HG03432 (cell line): ENCODE measurements around the gene CYSLTR2.
A peak's percentile ranks its signal among the peaks of the same experiment; 100 is the strongest.

Source experiments
- ATAC-seq: cut with Tn5 transposase; IDR thresholded peaks from one replicate; pipeline ENCODE4 v1.9.1; 2021; ENCODE audit warnings: mild to moderate bottlenecking, moderate library complexity; ENCODE audit not compliant: unreplicated experiment

CYSLTR2 gene, protein sequence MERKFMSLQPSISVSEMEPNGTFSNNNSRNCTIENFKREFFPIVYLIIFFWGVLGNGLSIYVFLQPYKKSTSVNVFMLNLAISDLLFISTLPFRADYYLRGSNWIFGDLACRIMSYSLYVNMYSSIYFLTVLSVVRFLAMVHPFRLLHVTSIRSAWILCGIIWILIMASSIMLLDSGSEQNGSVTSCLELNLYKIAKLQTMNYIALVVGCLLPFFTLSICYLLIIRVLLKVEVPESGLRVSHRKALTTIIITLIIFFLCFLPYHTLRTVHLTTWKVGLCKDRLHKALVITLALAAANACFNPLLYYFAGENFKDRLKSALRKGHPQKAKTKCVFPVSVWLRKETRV

DNA sequence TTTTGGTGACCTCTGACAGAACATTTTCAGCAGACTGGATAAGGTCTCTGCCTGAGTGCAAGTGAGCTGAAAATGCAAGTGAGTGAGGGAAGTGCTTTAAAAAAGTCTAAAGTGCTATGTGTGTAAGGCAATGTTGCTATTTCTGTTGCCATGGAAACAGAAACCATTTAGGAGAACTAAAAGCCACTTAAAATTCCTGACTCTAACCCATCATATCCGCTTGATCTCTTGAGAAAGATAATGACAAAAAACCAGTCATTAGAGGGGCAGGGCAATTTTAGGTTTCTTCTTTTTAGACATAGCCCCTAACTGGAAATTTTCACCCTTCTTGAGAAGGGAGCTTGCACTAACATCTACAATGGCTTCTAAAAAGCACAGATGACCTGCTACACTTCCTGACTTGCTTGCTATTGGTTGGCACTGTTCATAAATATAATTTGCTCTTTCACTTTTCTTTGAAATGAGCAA, at the start of gene CYSLTR2:
CYSLTR2 (plus strand) TSS at position 458 of the 468 bp plus-strand sequence. CDS start 52,889 bp downstream, outside the sequence.
- ATAC-seq, result peak; percentile 78

DNA sequence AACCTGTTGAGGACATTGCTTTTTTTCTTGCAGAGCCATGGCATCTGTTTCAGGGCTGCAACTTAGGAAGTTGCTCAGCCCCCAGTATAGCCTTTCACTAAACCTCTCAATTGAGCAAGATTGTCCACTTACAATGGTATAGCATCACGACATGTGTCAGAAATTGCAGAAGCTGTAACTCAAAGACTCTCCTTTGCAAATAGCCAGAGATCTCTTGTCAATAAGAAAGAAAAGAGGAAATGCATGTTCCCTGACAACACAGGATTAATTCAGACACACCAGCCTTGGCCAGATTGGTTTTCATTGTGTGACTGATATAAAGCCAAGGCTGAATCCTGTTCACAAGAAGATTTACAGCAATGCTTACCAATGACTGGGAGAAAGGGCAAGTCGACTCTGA, 38.7 kb upstream of the CYSLTR2 start:
- ATAC-seq, result no peak

DNA sequence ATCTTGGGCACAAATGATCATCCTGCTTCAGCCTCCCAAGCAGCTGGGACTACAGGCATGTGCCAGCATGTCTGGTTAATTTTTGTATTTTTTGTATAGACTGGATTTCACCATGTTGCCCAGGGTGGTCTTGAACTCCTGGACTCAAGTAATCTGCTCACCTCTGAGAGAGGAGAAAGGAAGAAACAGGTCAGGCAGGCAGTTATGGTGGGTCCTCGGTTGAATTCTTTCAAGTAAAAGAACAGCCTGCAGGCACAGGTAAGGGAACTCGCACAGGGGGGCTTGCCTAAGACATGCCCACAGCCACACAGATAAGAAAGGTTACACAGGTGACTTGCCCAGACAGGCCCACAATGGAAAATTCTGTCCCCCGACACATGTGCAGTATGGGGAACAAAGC, 34.8 kb upstream of the CYSLTR2 start:
- no peak for ATAC-seq

DNA sequence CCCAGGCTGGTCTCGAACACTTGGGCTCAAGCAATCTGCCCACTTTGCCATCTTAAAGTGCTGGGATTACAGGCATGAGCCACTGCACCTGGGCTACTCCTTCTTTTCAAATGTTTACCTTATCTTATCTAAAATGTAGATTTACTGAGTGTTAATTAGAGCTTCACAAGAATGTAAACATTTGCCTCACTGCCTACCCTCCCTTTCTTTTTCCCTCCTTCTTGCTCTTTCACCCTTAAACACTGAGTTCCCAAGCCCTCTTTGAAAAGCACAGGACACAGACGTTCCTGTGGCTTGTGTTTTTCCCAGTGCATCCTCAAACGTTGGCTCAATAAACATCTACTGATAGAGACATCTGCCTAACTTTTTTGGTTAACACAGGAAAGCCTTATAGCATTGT, 32.7 kb upstream of the CYSLTR2 start:
- ATAC-seq, result no peak

DNA sequence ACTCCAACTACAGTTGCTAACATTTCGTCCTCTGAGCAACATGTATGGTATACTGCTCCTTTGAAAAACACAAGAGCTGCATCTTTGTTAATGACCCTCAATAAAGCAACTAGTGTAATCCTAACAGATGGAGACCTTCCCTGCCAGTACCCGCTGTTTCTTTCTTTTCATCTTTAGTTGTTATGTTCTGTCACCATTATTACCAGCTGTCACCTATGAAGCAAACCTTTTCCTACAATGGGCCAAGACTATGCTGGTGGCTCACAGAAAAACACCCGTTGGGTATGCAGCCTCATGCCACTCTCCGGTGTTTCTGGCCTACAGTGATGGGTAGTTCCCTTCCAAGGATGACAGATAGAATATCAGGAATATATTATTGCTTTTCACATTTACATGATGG, 29.7 kb upstream of the CYSLTR2 start:
- ATAC-seq, result no peak

DNA sequence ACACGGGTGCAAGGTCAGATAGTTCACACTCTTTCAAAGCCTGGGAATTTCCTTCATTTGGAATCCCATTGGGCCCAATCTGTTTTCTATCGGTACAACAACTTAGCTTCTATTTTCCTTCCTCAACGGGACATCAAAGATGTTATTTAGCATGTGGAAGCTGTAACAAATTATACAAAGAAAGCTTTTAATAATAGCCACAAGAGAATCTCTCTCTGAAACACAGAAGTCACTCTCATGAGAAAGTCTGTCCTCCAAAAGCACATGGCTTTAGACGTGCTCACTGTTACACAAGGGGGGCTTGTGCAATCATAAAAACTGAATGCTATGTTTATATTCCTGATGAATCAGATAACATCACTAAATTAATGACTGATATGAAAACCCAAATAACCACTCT, 28.9 kb upstream of the CYSLTR2 start:
- ATAC-seq, result no peak

DNA sequence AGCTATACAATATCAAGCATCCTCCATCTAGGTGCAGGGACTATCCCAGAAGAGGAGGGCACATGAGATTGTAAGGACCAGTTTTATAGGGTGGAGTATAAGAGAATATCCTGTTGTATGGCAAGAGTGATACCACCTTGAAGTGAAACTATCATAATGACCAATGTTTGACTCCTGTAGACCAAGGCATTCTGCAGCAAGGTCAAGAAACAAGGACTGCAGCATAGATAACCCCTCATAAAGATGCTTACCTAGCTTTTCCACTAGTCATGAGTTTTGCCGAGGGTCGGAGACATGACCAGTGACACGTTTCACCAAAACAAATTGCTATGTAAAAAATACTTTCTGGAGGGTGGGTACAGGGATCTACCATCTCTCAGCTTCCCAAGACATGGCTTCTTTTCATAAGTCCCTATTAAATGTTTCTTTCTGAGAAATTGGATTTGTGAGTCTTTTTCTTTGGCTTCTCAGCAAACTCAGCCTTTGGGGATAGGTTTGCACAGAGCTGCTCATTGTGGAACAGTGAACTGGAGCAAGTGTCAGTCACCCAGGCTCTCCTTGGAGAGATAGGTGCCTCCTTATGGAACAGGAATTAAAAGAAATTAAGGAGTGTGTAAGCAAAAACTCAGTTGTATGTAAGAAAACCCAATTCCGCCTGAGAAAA, 28.2 kb upstream of the CYSLTR2 start:
- no peak for ATAC-seq

DNA sequence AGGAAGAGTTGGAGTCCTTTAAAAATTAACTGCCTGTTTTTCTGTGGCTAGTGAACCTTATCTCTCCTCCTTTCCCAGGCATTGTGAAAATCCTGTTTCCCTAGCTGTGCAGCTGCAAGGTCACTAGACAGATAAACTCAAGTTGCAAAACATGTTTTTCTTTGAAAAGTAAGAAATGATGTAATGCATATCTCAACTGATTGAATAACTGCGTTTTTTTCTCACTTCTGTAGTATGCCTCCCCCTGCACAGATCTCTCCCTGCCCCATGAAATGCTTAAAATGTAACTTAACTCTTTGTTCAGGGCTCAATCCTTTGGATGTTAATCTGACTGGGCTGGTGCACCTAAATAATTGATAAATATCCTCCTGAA, 27.7 kb upstream of the CYSLTR2 start:
- ATAC-seq, result no peak

DNA sequence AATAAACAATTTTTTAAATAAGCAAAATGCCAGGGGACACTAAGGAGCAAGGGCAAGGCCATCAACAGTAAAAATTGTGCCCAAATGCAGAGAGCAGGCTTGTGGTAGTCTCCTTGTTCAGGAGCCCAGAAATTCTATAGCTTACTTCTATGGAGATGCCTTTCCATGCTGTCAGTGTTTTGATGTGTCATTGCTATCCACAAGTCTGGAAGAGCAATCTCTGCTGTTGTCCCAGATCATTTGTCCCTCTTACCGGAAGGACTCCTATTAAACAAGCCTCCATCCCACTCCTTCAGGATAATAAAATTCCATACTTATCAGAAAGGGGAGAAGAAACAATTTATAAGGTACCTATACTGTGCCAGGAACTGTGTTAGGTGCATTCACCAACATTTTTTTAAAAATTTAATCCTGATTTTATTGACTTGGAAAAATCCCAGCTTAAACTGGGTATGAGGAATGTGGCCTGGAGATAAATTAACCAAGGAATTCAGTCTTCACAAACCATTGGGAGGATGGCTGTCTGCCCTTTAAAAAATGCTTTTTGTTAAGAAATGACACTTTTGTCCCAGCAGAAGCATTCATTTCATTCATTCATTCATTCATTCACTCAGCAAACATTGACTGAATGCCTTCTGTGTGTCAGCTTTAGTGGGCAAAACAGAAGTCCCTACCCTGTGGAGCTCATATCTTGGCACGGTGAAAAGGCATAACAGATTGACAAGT, 26.8 kb upstream of the CYSLTR2 start:
- no peak for ATAC-seq

DNA sequence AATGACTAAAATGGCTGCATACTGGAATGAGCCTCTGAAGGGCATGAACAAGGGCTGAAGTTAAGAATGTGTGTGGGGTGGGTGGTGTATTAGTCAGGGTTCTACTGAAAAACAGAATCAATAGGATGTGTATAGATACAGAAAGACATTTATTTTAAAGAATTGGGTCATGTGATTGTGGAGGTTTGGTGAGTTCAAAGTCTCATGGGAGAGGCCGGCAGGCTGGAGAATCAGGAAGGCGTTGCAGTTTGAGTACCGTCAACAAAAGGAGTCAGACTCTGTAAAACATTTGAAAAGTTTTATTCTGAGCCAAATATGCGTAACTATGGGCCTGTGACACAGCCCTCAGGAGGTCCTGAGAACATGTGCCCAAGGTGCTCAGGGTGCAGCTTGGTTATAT, 24.5 kb upstream of the CYSLTR2 start:
- no peak for ATAC-seq

DNA sequence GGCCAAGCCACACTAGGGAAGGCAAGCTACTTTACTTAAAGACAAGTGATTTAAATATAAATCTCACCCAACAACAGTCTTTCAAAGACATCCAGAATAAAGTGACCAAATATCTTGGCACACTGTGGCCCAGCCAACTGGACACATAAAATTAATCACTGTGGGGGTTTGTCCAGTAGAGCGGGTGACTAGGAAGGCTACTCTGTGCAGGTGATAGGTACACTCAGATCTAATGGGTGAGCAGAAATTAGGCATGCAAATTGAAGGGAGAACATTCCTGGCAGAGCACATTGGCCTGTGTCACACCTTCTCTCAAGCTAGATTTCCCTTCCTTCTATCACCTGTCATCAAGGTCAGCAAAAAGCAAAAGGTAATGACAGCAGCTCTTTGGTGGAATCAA, 23.4 kb upstream of the CYSLTR2 start:
- no peak for ATAC-seq

DNA sequence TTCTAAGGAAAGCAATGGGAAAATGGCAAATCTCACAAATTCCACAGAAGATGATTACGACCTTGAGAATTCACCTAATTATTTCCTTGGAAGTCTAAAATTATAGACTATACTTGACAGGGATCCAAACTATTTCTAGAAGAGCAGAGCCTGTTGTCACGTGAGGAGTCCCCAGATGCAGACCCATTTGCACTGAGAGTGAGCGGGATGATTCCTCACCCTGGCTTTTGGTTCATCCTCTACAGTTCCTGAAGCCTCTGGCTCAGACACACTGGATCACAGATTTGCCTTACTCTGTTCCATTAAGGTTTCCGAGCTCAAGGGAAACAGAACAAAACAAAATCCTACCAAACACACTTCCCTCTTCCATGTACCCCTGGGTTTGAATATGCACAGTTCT, 23.0 kb upstream of the CYSLTR2 start:
- no peak for ATAC-seq

DNA sequence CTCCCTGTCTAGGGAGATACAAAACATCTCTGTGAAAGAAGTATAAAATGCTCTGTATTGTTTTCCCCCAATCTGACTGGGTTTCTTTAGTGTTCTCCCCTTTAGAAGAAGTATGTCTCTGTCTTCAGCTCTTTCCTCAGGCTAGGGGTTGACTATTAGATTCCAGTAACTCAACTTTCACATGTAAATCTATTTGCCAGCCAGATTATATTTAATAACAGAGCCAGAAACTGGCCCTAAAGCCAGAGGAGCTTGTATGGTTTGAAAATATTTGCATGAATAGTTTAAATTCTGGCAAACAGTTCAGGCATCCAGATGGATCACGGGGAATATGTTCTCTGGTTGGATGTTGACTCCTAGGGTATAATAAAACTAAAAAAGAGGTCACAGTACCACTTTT, 22.3 kb upstream of the CYSLTR2 start:
- ATAC-seq, result no peak

DNA sequence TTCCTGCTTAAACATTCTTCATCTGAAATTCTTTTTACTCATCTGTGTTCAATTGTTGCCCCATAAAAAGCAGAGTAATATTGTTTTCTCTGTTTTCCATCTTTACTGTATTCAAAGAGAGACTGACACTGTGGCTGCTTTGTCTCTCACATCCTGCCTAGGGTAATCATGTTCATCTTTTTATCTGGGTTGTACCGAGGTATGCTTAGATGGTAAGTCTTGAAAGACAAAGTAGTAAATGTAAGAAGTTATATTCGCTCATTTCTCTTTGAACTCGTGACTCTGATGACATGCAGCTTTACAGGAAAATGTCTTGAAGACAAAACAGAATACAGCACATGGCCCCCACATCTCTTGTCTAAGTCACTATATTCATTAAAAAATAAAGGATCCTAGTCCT, 20.0 kb upstream of the CYSLTR2 start:
- no peak for ATAC-seq

DNA sequence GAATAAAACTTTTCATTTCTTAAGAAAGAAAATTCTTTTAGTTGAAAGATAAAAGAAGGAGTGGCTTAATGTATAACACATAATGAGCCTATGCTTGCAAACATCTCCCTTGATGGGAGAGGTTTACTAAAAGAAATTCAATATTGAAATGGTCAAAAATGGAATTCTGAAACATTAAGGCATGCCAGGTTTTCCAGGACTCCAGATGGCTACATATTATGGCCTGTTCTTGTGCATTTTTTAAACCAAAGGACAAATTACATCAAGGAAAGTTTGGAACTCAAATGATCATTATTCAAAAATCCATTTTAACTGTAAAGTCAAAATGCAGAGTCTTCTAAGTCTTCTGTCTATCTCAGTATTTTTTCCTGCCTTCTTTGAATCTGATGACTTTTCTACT, 19.1 kb upstream of the CYSLTR2 start:
- no peak for ATAC-seq

DNA sequence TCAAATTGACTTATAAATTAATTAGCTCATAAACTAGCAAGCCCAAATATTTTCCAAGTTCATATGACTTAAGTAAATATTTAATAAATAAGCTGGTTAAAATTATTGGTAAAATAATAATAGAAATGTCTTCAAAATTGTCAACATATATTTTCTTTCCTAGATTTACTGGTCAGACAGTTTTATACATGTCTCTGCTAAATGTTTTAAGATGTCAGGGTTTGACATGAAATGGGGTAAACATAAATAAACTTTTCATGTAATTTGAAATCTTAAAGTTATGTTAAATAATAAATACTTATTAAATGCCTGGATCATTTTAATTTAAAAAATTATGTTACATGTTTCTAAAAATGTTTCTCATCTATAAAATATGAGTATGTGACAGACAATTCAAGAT, 18.3 kb upstream of the CYSLTR2 start:
- ATAC-seq, result no peak

DNA sequence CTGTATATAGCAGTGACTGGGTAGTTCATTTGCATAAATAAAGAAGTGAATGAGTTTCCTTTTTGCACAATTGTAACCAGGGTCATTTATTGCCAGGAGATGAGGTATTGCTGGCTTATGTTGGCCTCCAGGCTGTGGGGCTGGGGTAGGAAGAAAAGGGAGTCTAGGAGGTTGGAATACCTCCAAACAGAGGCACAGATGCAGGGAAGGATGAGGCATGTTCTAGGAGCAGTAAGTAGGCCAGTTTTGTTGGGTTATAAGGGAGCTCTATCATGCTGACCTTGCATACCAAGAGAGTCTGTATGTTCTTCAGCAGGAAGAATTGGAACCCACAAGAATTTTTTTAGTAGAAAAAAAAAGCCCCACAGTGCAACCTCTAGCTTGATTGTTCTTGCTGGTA, 17.2 kb upstream of the CYSLTR2 start:
- no peak for ATAC-seq

DNA sequence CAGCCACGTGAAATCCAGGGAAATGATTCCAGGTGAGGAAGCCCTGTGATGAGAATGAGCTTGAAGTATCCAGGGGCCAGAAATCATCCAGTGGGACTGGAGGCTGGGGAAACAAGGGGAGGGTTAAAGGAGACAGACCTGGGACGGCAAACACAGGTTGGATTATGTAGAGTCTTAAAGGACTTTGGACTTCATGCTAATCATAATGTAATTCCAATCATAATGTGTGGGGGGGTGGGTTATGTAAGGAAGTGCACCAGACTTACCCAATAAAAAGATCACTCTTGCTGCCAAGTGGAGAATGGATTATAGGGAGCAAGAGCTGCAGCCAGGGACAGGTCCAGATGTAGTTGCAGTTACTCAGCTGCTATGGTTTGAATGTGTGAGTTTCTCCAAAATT, 16.1 kb upstream of the CYSLTR2 start:
- ATAC-seq, result no peak

DNA sequence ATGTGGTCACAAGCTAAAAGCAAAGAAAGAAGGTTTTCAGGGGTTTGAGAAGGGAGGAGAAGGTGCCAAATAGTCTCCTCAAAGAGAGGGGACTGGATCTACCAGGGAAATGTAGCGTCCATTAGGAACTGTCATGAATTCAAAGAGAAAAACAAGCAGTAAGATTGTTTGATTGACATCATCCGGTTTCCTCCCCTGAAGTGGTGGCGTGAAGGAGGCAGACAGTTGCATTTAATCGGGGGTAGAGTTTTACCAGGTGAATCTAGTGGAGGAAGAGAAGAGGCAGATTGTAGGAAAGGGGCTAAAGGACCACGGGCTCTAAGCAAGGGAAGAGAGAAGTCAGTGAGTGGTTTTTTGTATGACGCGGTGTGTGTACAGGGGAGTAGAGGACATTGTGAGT, 13.0 kb upstream of the CYSLTR2 start:
- ATAC-seq, result no peak

DNA sequence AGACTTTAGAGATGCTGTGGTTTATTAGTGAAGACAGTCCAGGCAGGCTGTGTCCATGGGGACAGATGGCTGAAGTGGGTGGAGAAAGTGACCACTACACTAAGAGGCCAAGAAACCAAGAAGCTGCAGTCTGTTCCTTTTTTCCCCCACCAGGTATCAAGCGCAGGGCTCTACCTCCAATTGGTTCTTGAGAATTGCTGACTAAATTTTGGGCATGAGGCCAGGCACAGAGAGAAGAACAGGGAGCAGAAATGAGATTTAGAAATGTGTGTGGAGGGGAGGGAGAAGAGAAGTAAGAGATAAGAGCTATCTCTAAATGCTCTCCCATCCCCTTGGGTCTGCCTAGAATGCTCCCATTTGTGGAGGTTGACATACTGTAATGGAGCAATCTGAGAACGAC, 12.3 kb upstream of the CYSLTR2 start:
- no peak for ATAC-seq

DNA sequence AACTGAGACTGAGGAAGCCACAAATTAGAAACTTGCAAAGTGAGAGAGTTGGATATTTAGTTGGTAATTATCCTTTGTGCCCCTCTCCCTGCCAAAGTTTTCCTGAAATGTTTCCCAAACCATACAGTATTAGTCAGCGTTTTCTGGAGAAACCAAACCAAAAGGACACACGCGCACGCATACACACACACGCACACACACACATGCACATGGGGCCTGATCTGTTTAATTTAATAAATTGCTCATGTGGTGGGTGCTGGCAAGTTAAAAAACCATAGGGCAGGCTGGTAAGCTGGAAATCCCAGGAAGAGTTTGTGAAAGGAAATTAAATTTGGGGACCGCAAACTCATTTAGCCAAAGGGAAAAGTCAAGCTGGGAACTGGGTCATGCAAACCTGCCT, 11.7 kb upstream of the CYSLTR2 start:
- ATAC-seq, result no peak

DNA sequence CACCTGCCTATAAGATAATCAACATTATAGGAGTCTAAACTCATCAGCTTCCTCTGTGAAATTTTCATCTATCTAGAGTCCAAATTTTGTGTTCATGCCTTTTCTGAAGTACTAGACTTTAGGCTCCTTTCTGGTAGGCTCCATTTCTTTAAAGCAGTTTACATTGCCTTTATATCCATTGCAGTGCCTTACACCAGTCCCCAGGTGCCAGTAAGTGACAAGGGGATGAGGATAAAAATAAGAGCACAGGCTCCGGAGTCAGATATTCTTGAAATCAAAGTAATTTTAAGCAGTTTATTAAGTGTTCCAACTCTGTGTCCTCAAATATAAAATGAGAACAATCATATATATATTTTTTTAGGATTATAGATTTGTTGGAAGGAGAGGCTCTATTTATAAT, 10.6 kb upstream of the CYSLTR2 start:
- no peak for ATAC-seq
